NT2/D1 (cell line): Measurements from ENCODE around the gene TECPR2.

Source experiments
- SUZ12 ChIP-seq: IDR thresholded peaks from 2 replicates; pipeline ENCODE4 v1.6.1; 2011; ENCODE audit not compliant: insufficient read length, insufficient read depth; ENCODE audit errors: extremely low read depth
- YY1 ChIP-seq: IDR thresholded peaks from 2 replicates; pipeline ENCODE4 v1.6.1; 2011; ENCODE audit not compliant: insufficient read length, insufficient read depth
- ZNF274 ChIP-seq: IDR thresholded peaks from 2 replicates; pipeline ENCODE4 v1.6.1; 2011; ENCODE audit warnings: mild to moderate bottlenecking, low read depth, low read length

DNA sequence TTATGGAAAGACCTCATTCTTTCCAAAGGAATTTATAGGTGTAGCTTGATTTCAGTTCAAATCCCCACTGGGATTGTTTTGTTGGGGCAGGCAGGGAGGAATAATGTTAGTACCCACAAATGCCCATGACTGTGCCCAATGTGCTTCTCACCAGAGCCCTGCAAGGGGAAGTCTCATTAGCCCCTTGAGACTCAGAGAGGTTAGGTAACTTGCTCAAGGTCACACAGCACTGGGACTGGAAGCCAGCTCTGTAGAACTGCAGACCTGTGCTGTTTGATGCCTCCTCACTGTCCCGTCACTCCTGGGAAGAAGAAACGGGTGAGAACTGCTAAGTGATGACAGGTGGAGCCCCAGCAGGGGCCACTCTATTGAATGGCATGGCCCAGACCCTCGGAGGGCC is 138.0 kb downstream of the TECPR2 start:
- TF ChIP-seq YY1, result no peak
- no peak for TF ChIP-seq SUZ12
- TF ChIP-seq ZNF274, result no peak
